ENCODE data around the gene COG5. TPM values are rescaled to one million over a fixed set of nuclear protein-coding genes. Genes with fewer than 3 reads are reported as not detected.
A peak's percentile ranks its signal among the peaks of the same experiment; 100 is the strongest.

The COG5 gene
- polyA plus RNA-seq, 1 of the 3 experiments (the other 2 are of a cell fraction): 21.2 TPM

DNA sequence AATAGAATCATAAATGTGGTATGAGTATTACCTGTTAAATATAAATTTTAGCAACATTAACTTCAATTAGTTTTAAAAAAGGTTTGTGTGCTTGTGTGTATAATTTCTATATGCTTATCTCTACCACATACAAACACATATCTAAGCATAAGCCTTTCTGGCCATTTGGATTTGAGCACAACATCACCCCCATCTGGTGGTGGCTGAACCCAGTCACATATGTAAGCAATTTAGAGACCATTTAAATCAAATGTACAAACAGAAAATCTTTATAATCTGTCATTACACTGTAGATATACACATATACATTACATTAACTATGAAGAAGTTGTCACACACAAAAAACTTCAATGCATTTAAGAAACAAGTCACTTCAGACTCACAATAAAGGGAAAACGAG lies 62.1 kb downstream of the COG5 start (continued):
- TF ChIP-seq, protein P1, sequence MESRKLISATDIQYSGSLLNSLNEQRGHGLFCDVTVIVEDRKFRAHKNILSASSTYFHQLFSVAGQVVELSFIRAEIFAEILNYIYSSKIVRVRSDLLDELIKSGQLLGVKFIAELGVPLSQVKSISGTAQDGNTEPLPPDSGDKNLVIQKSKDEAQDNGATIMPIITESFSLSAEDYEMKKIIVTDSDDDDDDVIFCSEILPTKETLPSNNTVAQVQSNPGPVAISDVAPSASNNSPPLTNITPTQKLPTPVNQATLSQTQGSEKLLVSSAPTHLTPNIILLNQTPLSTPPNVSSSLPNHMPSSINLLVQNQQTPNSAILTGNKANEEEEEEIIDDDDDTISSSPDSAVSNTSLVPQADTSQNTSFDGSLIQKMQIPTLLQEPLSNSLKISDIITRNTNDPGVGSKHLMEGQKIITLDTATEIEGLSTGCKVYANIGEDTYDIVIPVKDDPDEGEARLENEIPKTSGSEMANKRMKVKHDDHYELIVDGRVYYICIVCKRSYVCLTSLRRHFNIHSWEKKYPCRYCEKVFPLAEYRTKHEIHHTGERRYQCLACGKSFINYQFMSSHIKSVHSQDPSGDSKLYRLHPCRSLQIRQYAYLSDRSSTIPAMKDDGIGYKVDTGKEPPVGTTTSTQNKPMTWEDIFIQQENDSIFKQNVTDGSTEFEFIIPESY (IDR thresholded peaks at IDR 0.05; ENCODE audit: borderline replicate concordance, low read depth): no peak
- no peak for TF ChIP-seq RFX5 (IDR thresholded peaks at IDR 0.05; ENCODE audit: low read length)
- peak; percentile 35; the same call in 1 of the 2 replicates for TF ChIP-seq RCOR1 (IDR thresholded peaks at IDR 0.05; ENCODE audit: low read length)

DNA sequence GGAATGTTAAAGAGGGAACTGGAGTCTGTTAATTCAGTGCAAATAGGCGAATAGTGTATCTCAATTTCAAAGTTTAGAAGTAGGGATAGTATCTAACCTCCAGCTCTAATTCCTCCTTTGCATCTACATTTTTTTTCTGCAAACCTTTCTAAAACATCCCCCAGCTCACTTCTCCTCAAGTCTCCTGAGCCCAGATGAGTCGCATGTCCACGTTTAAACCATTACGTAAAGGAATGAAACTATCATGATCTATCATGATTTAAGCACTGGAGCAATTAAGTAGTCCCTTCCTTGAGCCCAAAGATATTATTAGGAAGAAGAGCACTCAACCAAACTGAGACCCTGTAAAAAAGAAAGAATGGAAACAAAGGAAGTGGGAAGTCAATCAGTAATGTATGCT lies 64.0 kb downstream of the COG5 start:
- 92% methylated on average over 4 of the region's 4 CpGs for WGBS (ENCODE audit: low lambda C conversion rate)
- ChIA-PET POLR2A (no interaction called here), CTCF (no interaction called here)
- Histone ChIP-seq H4K20me1 (ENCODE audit: insufficient read depth) (no peaks in the 10 kb centered on the region), H3K27me3 (ENCODE audit: insufficient read depth) (no peaks in the 10 kb centered on the region), H3K79me2 (ENCODE audit: insufficient read depth) (peaks cover 38% of the 10 kb centered on the region), H3K4me3 (ENCODE audit: low read depth in 2 of 2, low read length in 1 of 2) (no peak overlapping the region), H3K9ac (no peak overlapping the region), H3K9me3 (no peaks in the 10 kb centered on the region), H3K4me2 (no peak overlapping the region), H3K4me1 (ENCODE audit: control insufficient read depth in 1 of 2, insufficient read depth in 2 of 2, low read depth in 1 of 2, low read length in 1 of 2) (no peaks in the 10 kb centered on the region), H3K36me3 (replicated peaks in 1 of 2; ENCODE audit: control insufficient read depth in 1 of 2, insufficient read depth in 2 of 2, low read length in 1 of 2) (no peaks in the 10 kb centered on the region), H2AFZ (ENCODE audit: low read depth) (no peak overlapping the region), H3K9me2 (no peaks in the 10 kb centered on the region), H3F3A (replicated peaks; ENCODE audit: insufficient read depth) (no peaks in the 10 kb centered on the region), H3K27ac (ENCODE audit: low read depth in 2 of 2, low read length in 1 of 2) (no peak overlapping the region)
- TF ChIP-seq TAF1 (IDR thresholded peaks at IDR 0.05; ENCODE audit: borderline replicate concordance, low read depth, low read length): no peak
- TF ChIP-seq SMC3 (IDR thresholded peaks at IDR 0.05; ENCODE audit: low read depth, low read length): no peak
- DNase-seq: no peak

DNA sequence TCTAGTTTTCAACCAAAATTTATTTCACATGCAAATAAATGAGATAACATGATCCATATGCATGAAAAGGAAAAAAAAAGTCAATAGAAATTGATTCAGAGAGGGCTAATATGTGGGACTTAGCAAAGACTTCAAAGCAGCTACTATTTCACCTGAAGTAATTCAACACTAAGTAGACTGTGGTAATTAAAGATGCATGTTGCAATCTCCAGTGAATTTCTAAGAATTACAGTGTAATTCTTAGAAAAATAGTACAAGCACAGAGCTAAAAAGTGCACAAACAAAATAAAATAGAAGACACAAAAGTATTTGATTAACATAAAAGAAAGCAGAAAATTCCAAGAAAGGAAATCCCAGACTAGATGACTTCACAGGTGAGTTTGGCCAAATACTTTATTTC lies 68.2 kb downstream of the COG5 start:
- Histone ChIP-seq H3K27ac (ENCODE audit: low read depth in 2 of 2, low read length in 1 of 2) (no peak overlapping the region), H3K9me2 (no peaks in the 10 kb centered on the region), H3F3A (replicated peaks; ENCODE audit: insufficient read depth) (no peaks in the 10 kb centered on the region), H2AFZ (ENCODE audit: low read depth) (no peak overlapping the region), H3K4me3 (ENCODE audit: low read depth in 2 of 2, low read length in 1 of 2) (no peak overlapping the region), H3K36me3 (replicated peaks in 1 of 2; ENCODE audit: control insufficient read depth in 1 of 2, insufficient read depth in 2 of 2, low read length in 1 of 2) (no peaks in the 10 kb centered on the region), H3K9me3 (no peaks in the 10 kb centered on the region), H4K20me1 (ENCODE audit: insufficient read depth) (no peaks in the 10 kb centered on the region), H3K4me1 (ENCODE audit: control insufficient read depth in 1 of 2, insufficient read depth in 2 of 2, low read depth in 1 of 2, low read length in 1 of 2) (peaks cover 0 to 6% of the 10 kb centered on the region in 2 experiments; a peak in 1 of 4 replicates), H3K9ac (no peak overlapping the region), H3K4me2 (no peak overlapping the region), H3K79me2 (ENCODE audit: insufficient read depth) (peaks cover 51% of the 10 kb centered on the region), H3K27me3 (ENCODE audit: insufficient read depth) (no peaks in the 10 kb centered on the region)
- ChIA-PET CTCF (interaction anchor here (1.1 to 1.5 kb wide), 2 partner anchors 19 to 27 kb away, joined by 3 to 5 read pairs; no protein-coding TSS in a partner anchor), POLR2A (interaction anchor here (0.6 kb wide), 1 partner anchor 533 kb away, joined by 3 read pairs; no protein-coding TSS in a partner anchor)
- DNase-seq: no peak
- TF ChIP-seq, protein P1 (IDR thresholded peaks at IDR 0.05; ENCODE audit: borderline replicate concordance, low read depth): no peak
- TF ChIP-seq RFX5 (IDR thresholded peaks at IDR 0.05; ENCODE audit: low read length) (no peak), TAF1 (IDR thresholded peaks at IDR 0.05; ENCODE audit: borderline replicate concordance, low read depth, low read length) (no peak), ELF1 (IDR thresholded peaks at IDR 0.05) (no peak), EZH2phosphoT487 (IDR thresholded peaks at IDR 0.05; ENCODE audit: borderline replicate concordance, low read depth) (no peak), SIN3A (IDR thresholded peaks at IDR 0.05; ENCODE audit: borderline replicate concordance, low read depth, low read length) (no peak)
- TF ChIP-seq, protein P2, sequence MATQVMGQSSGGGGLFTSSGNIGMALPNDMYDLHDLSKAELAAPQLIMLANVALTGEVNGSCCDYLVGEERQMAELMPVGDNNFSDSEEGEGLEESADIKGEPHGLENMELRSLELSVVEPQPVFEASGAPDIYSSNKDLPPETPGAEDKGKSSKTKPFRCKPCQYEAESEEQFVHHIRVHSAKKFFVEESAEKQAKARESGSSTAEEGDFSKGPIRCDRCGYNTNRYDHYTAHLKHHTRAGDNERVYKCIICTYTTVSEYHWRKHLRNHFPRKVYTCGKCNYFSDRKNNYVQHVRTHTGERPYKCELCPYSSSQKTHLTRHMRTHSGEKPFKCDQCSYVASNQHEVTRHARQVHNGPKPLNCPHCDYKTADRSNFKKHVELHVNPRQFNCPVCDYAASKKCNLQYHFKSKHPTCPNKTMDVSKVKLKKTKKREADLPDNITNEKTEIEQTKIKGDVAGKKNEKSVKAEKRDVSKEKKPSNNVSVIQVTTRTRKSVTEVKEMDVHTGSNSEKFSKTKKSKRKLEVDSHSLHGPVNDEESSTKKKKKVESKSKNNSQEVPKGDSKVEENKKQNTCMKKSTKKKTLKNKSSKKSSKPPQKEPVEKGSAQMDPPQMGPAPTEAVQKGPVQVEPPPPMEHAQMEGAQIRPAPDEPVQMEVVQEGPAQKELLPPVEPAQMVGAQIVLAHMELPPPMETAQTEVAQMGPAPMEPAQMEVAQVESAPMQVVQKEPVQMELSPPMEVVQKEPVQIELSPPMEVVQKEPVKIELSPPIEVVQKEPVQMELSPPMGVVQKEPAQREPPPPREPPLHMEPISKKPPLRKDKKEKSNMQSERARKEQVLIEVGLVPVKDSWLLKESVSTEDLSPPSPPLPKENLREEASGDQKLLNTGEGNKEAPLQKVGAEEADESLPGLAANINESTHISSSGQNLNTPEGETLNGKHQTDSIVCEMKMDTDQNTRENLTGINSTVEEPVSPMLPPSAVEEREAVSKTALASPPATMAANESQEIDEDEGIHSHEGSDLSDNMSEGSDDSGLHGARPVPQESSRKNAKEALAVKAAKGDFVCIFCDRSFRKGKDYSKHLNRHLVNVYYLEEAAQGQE (IDR thresholded peaks at IDR 0.05; ENCODE audit: low read depth, low read length): no peak
- TF ChIP-seq, protein P3, sequence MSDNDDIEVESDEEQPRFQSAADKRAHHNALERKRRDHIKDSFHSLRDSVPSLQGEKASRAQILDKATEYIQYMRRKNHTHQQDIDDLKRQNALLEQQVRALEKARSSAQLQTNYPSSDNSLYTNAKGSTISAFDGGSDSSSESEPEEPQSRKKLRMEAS (IDR thresholded peaks at IDR 0.05; ENCODE audit: low read depth): no peak
- TF ChIP-seq, protein P4, sequence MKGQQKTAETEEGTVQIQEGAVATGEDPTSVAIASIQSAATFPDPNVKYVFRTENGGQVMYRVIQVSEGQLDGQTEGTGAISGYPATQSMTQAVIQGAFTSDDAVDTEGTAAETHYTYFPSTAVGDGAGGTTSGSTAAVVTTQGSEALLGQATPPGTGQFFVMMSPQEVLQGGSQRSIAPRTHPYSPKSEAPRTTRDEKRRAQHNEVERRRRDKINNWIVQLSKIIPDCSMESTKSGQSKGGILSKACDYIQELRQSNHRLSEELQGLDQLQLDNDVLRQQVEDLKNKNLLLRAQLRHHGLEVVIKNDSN (IDR thresholded peaks at IDR 0.05; ENCODE audit: borderline replicate concordance, low read depth): no peak

Measured in SK-N-SH (cell line).